MCF 10A (cell line): ENCODE measurements around the gene DNAJC30. TPM values are rescaled to one million over a fixed set of nuclear protein-coding genes. Genes with fewer than 3 reads are reported as not detected.

Experiments
- BruUV-seq: library from RNA; stranded (reverse); fragments of 400-500 nt; replicated peaks from 2 replicates; lab custom pipeline; 2021; lab: Mats Ljungman, UMichigan
- CTCF ChIA-PET: fragments of 300-600 bp; sonication (Branson Sonifier 250); formaldehyde crosslinking; extraction: SDS; loops from one replicate; lab custom pipeline; 2021; ENCODE audit warnings: antibody characterized with exemption, inconsistent platforms; lab: Yijun Ruan, JAX
- POLR2A ChIA-PET: fragments of 300-600, 350-650 bp; sonication (Branson Sonifier 250); formaldehyde crosslinking; extraction: SDS; loops from one replicate; lab custom pipeline; 2020; ENCODE audit warnings: antibody characterized with exemption, inconsistent platforms; lab: Yijun Ruan, JAX
- DNase-seq: peaks from one replicate; pipeline ENCODE4 v3.0.0-alpha.2; 2018; ENCODE audit not compliant: unreplicated experiment
- H3K27ac Mint-ChIP-seq: one replicate; pipeline ENCODE4 v1.8.0; 2022; ENCODE audit warnings: mild to moderate bottlenecking, low read depth, mixed read lengths; ENCODE audit not compliant: unreplicated experiment
- H3K27me3 Mint-ChIP-seq: one replicate; pipeline ENCODE4 v1.8.0; 2022; ENCODE audit warnings: mixed read lengths; ENCODE audit not compliant: insufficient read depth, unreplicated experiment
- H3K36me3 Mint-ChIP-seq: one replicate; pipeline ENCODE4 v1.8.0; 2022; ENCODE audit warnings: mild to moderate bottlenecking, moderate library complexity, mixed read lengths; ENCODE audit not compliant: insufficient read depth, unreplicated experiment
- H3K4me1 Mint-ChIP-seq: one replicate; pipeline ENCODE4 v1.8.0; 2022; ENCODE audit warnings: mixed read lengths; ENCODE audit not compliant: insufficient read depth, unreplicated experiment
- H3K4me3 Mint-ChIP-seq: one replicate; pipeline ENCODE4 v1.8.0; 2022; ENCODE audit warnings: mild to moderate bottlenecking, moderate library complexity, mixed read lengths; ENCODE audit not compliant: unreplicated experiment
- H3K9me3 Mint-ChIP-seq: one replicate; pipeline ENCODE4 v1.8.0; 2022; ENCODE audit warnings: mixed read lengths; ENCODE audit not compliant: unreplicated experiment
- intact Hi-C: fragments of 100-400 bp; cut with micrococcal nuclease; formaldehyde crosslinking; loops from 2 replicates; pipeline ENCODE4 v1.14.1; 2022
- total RNA-seq: library from RNA; stranded (reverse); gene quantifications from 2 replicates; pipeline ENCODE4 v1.2.3, GENCODE V29; 2022
- TF ChIP-seq, protein P1 (sequence below): fragments of 200-600 bp; IDR thresholded peaks from one replicate; pipeline ENCODE4 v1.8.0; 2022; ENCODE audit warnings: antibody characterized with exemption, mild to moderate bottlenecking; ENCODE audit not compliant: unreplicated experiment

The DNAJC30 gene
- total RNA-seq, 1 experiment from 2014 or later: 11.4 TPM

- Mint-ChIP-seq H3K4me3 (no peak overlapping the region), H3K4me1 (peaks cover 16% of the 10 kb centered on the region), H3K36me3 (no peaks in the 10 kb centered on the region), H3K27ac (no peak overlapping the region), H3K27me3 (peaks cover 22% of the 10 kb centered on the region), H3K9me3 (peaks cover 6% of the 10 kb centered on the region)
- TF ChIP-seq, protein P1, sequence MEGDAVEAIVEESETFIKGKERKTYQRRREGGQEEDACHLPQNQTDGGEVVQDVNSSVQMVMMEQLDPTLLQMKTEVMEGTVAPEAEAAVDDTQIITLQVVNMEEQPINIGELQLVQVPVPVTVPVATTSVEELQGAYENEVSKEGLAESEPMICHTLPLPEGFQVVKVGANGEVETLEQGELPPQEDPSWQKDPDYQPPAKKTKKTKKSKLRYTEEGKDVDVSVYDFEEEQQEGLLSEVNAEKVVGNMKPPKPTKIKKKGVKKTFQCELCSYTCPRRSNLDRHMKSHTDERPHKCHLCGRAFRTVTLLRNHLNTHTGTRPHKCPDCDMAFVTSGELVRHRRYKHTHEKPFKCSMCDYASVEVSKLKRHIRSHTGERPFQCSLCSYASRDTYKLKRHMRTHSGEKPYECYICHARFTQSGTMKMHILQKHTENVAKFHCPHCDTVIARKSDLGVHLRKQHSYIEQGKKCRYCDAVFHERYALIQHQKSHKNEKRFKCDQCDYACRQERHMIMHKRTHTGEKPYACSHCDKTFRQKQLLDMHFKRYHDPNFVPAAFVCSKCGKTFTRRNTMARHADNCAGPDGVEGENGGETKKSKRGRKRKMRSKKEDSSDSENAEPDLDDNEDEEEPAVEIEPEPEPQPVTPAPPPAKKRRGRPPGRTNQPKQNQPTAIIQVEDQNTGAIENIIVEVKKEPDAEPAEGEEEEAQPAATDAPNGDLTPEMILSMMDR: no peak
- ChIA-PET POLR2A (no interaction called here), CTCF (interaction anchor here (0.5 to 2.7 kb wide), 5 partner anchors 15 to 210 kb away, joined by 3 to 14 read pairs (median 3); no protein-coding TSS in a partner anchor)
- DNase-seq: no peak
- BruUV-seq: no TSS peak
- intact Hi-C loops: no loop called here
Measured at GRCh38 chr7:73644688-73645286, 38.5 kb downstream of the DNAJC30 start.

DNA sequence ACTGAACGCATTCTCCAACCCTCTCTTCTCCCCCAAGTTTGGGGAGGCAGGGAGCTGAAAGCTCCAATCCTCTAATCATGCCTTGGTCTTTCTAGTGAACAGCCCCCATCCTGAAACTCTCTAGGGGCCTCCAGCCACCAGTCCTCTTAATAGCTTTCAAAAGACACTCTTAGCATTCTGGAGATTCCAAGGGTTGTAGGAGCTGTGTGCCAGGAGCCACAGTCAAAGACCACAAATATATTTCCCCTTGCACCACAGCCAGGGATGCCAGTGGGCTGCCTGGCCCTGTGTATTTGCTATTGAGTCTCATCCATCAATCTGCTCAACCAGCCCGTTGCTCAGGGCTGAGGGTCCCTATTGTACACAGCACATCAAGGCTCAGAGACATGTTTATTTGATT, 40.4 kb downstream of the DNAJC30 start:
- no TSS peak for BruUV-seq
- CTCF ChIA-PET: interaction anchor here (0.6 to 0.7 kb wide), 2 partner anchors 76 to 759 kb away, joined by 3 read pairs; no protein-coding TSS in a partner anchor
- peaks cover 2% of the 10 kb centered on the region for H3K27me3 Mint-ChIP-seq

GRCh38 chr7:73638911-73639310, 44.3 kb downstream of the DNAJC30 start:
- peaks cover 13% of the 10 kb centered on the region for H3K4me1 Mint-ChIP-seq
- no TSS peak for BruUV-seq
- no peaks in the 10 kb centered on the region for H3K36me3 Mint-ChIP-seq
- intact Hi-C loops: no loop called here
- H3K4me3 Mint-ChIP-seq: no peak overlapping the region
- POLR2A ChIA-PET: interaction anchor here (0.6 to 1.4 kb wide), 2 partner anchors 10 to 19 kb away, joined by 3 to 4 read pairs; no protein-coding TSS in a partner anchor
- H3K27ac Mint-ChIP-seq: no peak overlapping the region
- CTCF ChIA-PET: no interaction called here
- no peak for DNase-seq
- no peaks in the 10 kb centered on the region for H3K27me3 Mint-ChIP-seq
- TF ChIP-seq, protein P1: no peak
- peaks cover 13% of the 10 kb centered on the region for H3K9me3 Mint-ChIP-seq

More for the DNA sequence above, 40.4 kb downstream of the DNAJC30 start:
- H3K36me3 Mint-ChIP-seq: no peaks in the 10 kb centered on the region
- H3K4me3 Mint-ChIP-seq: no peak overlapping the region
- TF ChIP-seq, protein P1: no peak
- H3K27ac Mint-ChIP-seq: no peak overlapping the region
- no peak for DNase-seq
- intact Hi-C loops: no loop called here
- POLR2A ChIA-PET: no interaction called here
- peaks cover 6% of the 10 kb centered on the region for H3K4me1 Mint-ChIP-seq
- H3K9me3 Mint-ChIP-seq: peaks cover 6% of the 10 kb centered on the region

DNA sequence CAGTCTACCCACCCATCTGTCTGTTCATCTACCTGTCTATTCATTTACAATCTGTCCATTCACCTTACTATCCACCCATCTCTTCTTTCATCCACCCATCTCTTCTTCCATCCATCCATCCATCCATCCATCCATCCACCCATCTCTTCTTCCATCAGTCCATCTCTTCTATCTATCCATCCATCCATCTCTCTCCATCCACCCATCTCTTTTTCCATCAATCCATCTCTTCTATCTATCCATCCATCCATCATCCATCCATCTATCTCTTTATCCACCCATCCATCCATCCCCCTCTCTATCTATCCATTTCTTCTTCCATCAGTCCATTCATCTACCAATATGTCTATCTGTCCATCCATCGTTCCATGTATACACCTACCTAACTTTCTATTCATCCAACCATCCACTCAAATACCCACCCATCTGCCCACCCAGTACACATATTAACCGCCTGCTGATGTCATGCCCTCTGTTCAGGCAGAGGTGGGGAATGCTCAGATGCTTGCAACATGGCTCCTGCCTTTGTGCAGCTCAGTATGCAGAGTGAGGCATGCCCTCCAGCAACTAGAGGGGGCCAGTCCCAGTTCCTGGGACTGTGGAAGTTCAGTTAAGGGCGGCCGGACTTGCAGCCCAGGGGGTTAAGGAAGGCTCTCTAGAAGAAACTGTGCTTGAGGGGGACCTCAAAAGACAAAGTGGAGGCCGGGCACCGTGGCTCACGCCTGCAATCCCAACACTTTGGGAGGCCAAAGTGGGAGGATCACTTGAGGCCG, 47.6 kb downstream of the DNAJC30 start:
- no peak for DNase-seq
- H3K36me3 Mint-ChIP-seq: no peaks in the 10 kb centered on the region
- H3K4me3 Mint-ChIP-seq: no peak overlapping the region
- H3K4me1 Mint-ChIP-seq: peaks cover 13% of the 10 kb centered on the region
- no peaks in the 10 kb centered on the region for H3K27me3 Mint-ChIP-seq
- peaks cover 7% of the 10 kb centered on the region for H3K9me3 Mint-ChIP-seq
- BruUV-seq: no TSS peak
- POLR2A ChIA-PET: no interaction called here
- TF ChIP-seq, protein P1: no peak
- peak overlapping the region; percentile 61 for H3K27ac Mint-ChIP-seq
- CTCF ChIA-PET: interaction anchor here (0.5 to 2.8 kb wide), 2 partner anchors 29 to 89 kb away, joined by 3 to 13 read pairs; no protein-coding TSS in a partner anchor
- intact Hi-C loops: no loop called here
